ENCODE data around the gene PFDN2.

Gene PFDN2

GRCh38 chr1:161111527-161111926 lies 6.3 kb downstream of the PFDN2 start:
- no peak for TF ChIP-seq CTCF (conservative IDR thresholded peaks at IDR 0.05; ENCODE audit: low read depth)
- no peak overlapping the region for H3K27ac ChIP-seq
- no peak for DNase-seq (ENCODE audit: low spot score)
- POLR2A ChIA-PET (ENCODE audit: low non-redundant PET), result no interaction called here
- CTCF ChIA-PET, result no interaction called here

DNA sequence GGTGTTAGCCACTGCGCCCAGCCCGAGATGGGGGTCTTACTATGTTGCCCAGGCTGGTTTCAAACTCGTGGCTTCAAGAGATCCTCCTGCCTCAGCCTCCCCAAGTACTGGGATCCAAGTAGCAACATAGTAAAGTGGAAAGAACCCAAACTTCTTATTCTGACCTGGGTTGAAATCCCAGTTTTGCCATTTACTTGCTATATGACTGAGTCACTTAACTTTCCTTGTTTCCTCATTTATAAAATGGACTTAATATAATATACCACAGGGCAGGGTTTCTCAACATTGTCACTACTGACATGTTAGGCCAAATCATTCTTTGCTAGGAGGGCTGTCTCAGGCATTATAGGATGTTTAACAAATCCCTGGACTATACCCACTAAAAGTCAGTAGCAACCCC lies 6.7 kb downstream of the PFDN2 start:
- ChIA-PET POLR2A (ENCODE audit: low non-redundant PET) (no interaction called here), CTCF (no interaction called here)
- no peak for DNase-seq (ENCODE audit: low spot score)
- no peak for TF ChIP-seq CTCF (conservative IDR thresholded peaks at IDR 0.05; ENCODE audit: low read depth)
- H3K27ac ChIP-seq, result no peak overlapping the region

GRCh38 chr1:161106431-161106830 lies 11.4 kb downstream of the PFDN2 start:
- DNase-seq (ENCODE audit: low spot score), result no peak
- TF ChIP-seq CTCF (conservative IDR thresholded peaks at IDR 0.05; ENCODE audit: low read depth), result no peak
- no peak overlapping the region for H3K27ac ChIP-seq
- ChIA-PET POLR2A (ENCODE audit: low non-redundant PET) (no interaction called here), CTCF (no interaction called here)

- no peak for TF ChIP-seq CTCF (conservative IDR thresholded peaks at IDR 0.05; ENCODE audit: low read depth)
- ChIA-PET CTCF (interaction anchor here (0.6 to 1.1 kb wide), 3 partner anchors 29 to 881 kb away, joined by 3 to 5 read pairs (median 4); no protein-coding TSS in a partner anchor), POLR2A (ENCODE audit: low non-redundant PET) (interaction anchor here (0.6 kb wide), 1 partner anchor 113 kb away, joined by 4 read pairs; no protein-coding TSS in a partner anchor)
- DNase-seq (ENCODE audit: low spot score), result no peak
- no peak overlapping the region for H3K27ac ChIP-seq
Measured at GRCh38 chr1:161100556-161100955, 17.3 kb downstream of the PFDN2 start.

DNA sequence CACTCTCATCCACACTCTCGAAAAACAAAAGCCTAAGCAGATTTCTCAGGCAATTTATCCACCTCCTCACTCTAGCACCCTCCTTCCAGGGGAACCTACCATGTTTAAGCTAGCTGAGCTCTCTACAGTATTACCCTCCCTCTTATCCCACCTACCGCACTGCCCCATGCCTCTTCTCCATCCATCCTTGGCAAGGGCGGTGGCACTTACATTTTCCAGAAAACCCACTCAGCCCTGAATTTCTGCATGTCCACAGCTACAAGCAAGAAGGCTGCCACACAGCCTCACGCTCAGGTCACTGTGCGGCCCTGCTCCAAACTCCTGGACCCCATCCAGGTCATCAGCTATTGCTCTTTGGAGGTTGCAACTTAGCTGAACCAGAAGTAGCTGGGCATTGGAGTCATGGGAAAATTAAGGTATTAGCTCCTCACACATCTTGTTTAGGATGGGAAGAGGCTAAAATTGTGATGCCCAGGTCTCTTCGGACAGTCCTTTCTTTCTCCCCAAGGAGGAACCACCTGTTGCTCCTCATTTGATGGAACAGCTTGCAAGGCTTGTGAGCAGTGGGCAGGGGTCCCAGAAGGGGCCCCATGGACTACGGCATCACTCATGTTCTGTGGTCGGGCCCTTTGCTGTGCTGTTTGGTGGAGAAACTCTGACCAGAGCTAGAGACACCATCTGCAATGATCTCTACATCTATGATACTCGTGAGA lies 18.6 kb downstream of the PFDN2 start:
- ChIA-PET POLR2A (ENCODE audit: low non-redundant PET) (no interaction called here), CTCF (interaction anchor here (0.6 to 2.8 kb wide), 5 partner anchors 15 to 188 kb away, joined by 3 to 12 read pairs (median 5); partner anchors contain the start of genes F11R and USF1)
- no peak for DNase-seq (ENCODE audit: low spot score)

More for the DNA sequence above, 18.6 kb downstream of the PFDN2 start:
- peak overlapping the region; percentile 80 for H3K27ac ChIP-seq
- TF ChIP-seq CTCF (conservative IDR thresholded peaks at IDR 0.05; ENCODE audit: low read depth), result no peak
